H1 (cell line): ENCODE data around the gene PTCRA. TPM values are rescaled to one million over a fixed set of nuclear protein-coding genes. Genes with fewer than 3 reads are reported as not detected.

Experiments used
- CTCF ChIA-PET: fragments of 300-600 bp; sonication (Branson Sonifier 250); formaldehyde crosslinking; loops from one replicate; lab custom pipeline; 2021; ENCODE audit not compliant: partially characterized antibody; lab: Charles Lee
- POLR2A ChIA-PET: fragments of 300-600 bp; sonication (Branson Sonifier 250); formaldehyde crosslinking; loops from one replicate; lab custom pipeline; 2021; ENCODE audit warnings: inconsistent platforms; ENCODE audit not compliant: partially characterized antibody; lab: Charles Lee
- DNase-seq, 2 experiments: peaks; one replicate each; pipeline versions ENCODE4 v3.0.0 to v3.0.0-alpha.2; 2010 to 2022; ENCODE audit warnings: low spot score in 2 of 2, low read depth in 1 of 2, mixed read lengths in 1 of 2
- FAIRE-seq: peaks from 2 replicates; lab custom pipeline; 2011; peaks lifted over from hg19 to GRCh38; lab: Jason Lieb, UNC
- H2AFZ ChIP-seq: 2 replicates; pipeline ENCODE4 v1.8.1; 2012; ENCODE audit warnings: low read length, inconsistent platforms
- H2AK5ac ChIP-seq: 2 replicates; pipeline ENCODE4 v1.6.1; 2013; ENCODE audit warnings: low read depth, low read length
- H2BK120ac ChIP-seq: replicated peaks from 2 replicates; pipeline ENCODE3; 2013; ENCODE audit warnings: low read depth, low read length, inconsistent platforms
- H2BK12ac ChIP-seq: 2 replicates; pipeline ENCODE4 v1.6.1; 2013; ENCODE audit warnings: low read depth, low read length
- H2BK15ac ChIP-seq: 2 replicates; pipeline ENCODE4 v1.6.1; 2013; ENCODE audit warnings: low read length
- H2BK20ac ChIP-seq: 2 replicates; pipeline ENCODE4 v1.6.1; 2013; ENCODE audit warnings: low read length
- H2BK5ac ChIP-seq: 2 replicates; pipeline ENCODE4 v1.6.1; 2013; ENCODE audit warnings: low read depth, low read length
- H3K14ac ChIP-seq: 2 replicates; pipeline ENCODE4 v1.6.1; 2013; ENCODE audit warnings: inconsistent platforms; ENCODE audit not compliant: insufficient read length
- H3K18ac ChIP-seq: 2 replicates; pipeline ENCODE4 v1.6.1; 2013; ENCODE audit warnings: low read length; ENCODE audit errors: extremely low read depth
- H3K23ac ChIP-seq: 2 replicates; pipeline ENCODE4 v1.6.1; 2013; ENCODE audit warnings: inconsistent platforms; ENCODE audit not compliant: insufficient read length
- H3K23me2 ChIP-seq: 2 replicates; pipeline ENCODE4 v1.6.1; 2013; ENCODE audit warnings: low read depth, low read length
- H3K27ac ChIP-seq: 2 replicates; pipeline ENCODE4 v1.6.1; 2011; ENCODE audit warnings: low read depth, low read length, inconsistent platforms
- H3K27me3 ChIP-seq, 4 experiments: replicated peaks in 1 of 4; 1 replicate in 1 of 4; 2 replicates in 3 of 4; pipeline versions ENCODE4 v1.6.1 to v1.8.1; 2011 to 2013; ENCODE audit warnings: low read length in 3 of 4, mild to moderate bottlenecking in 3 of 4, inconsistent platforms in 2 of 4, mixed read lengths in 2 of 4, moderate library complexity in 1 of 4; ENCODE audit not compliant: control insufficient read depth in 3 of 4, insufficient read depth in 3 of 4; ENCODE audit errors: extremely low read depth in 1 of 4
- H3K36me3 ChIP-seq, 4 experiments: 2 replicates each; pipeline versions ENCODE4 v1.6.1 to v1.8.1; 2011 to 2013; ENCODE audit warnings: mild to moderate bottlenecking in 4 of 4, low read length in 3 of 4, moderate library complexity in 2 of 4, control low read depth in 1 of 4, inconsistent platforms in 1 of 4; ENCODE audit not compliant: insufficient read depth in 4 of 4, control insufficient read depth in 2 of 4
- H3K4ac ChIP-seq: replicated peaks from 2 replicates; pipeline ENCODE3; 2013; ENCODE audit warnings: low read length, low read depth, mixed read lengths, inconsistent platforms; ENCODE audit not compliant: insufficient read length
- H3K4me1 ChIP-seq, 4 experiments: replicated peaks in 1 of 4; 1 replicate in 1 of 4; 2 replicates in 3 of 4; pipeline versions ENCODE4 v1.6.1 to v1.8.1; 2011 to 2013; ENCODE audit warnings: low read length in 3 of 4, inconsistent platforms in 2 of 4, mixed read lengths in 1 of 4; ENCODE audit not compliant: insufficient read depth in 4 of 4, control insufficient read depth in 3 of 4
- H3K4me2 ChIP-seq, 2 experiments: 2 replicates each; pipeline versions ENCODE4 v1.6.1 to v1.8.1; 2011 to 2013; ENCODE audit warnings: low read depth in 2 of 2, low read length in 2 of 2, control low read depth in 1 of 2, inconsistent platforms in 1 of 2, mild to moderate bottlenecking in 1 of 2; ENCODE audit not compliant: insufficient read depth in 1 of 2
- H3K4me3 ChIP-seq, 4 experiments: fragments of 200-600, 300-600 bp in 1 of 4; sonication (generic), shearing (Covaris generic), sonication (Bioruptor Twin) in 1 of 4; 2 replicates each; pipeline versions ENCODE4 v1.5.1 to v1.8.1; 2011 to 2016; ENCODE audit warnings: low read length in 4 of 4, low read depth in 3 of 4, control low read depth in 2 of 4, inconsistent platforms in 2 of 4, mild to moderate bottlenecking in 2 of 4, mixed read lengths in 1 of 4, moderate library complexity in 1 of 4; ENCODE audit not compliant: insufficient read depth in 2 of 4; ENCODE audit errors: extremely low read depth in 1 of 4
- H3K56ac ChIP-seq: replicated peaks from 2 replicates; pipeline ENCODE3; 2013; ENCODE audit warnings: low read depth, mild to moderate bottlenecking, mixed read lengths, low read length, inconsistent platforms; ENCODE audit not compliant: insufficient read length
- H3K79me1 ChIP-seq: 2 replicates; pipeline ENCODE4 v1.6.1; 2013; ENCODE audit warnings: low read depth, low read length, control low read depth
- H3K79me2 ChIP-seq, 2 experiments: 2 replicates each; pipeline versions ENCODE4 v1.6.1 to v1.8.1; 2012 to 2013; ENCODE audit warnings: low read length in 2 of 2, mild to moderate bottlenecking in 2 of 2, inconsistent platforms in 1 of 2; ENCODE audit not compliant: insufficient read depth in 2 of 2, control insufficient read depth in 1 of 2
- H3K9ac ChIP-seq, 4 experiments: replicated peaks in 1 of 4; 1 replicate in 1 of 4; 2 replicates in 3 of 4; pipeline versions ENCODE4 v1.6.1 to v1.8.1; 2011 to 2013; ENCODE audit warnings: low read depth in 3 of 4, low read length in 3 of 4, control low read depth in 2 of 4, mild to moderate bottlenecking in 2 of 4, moderate library complexity in 2 of 4, inconsistent platforms in 1 of 4; ENCODE audit errors: extremely low read depth in 1 of 4
- H3K9me3 ChIP-seq, 2 experiments: 2 replicates each; pipeline versions ENCODE4 v1.6.1 to v1.8.1; 2012 to 2013; ENCODE audit warnings: mild to moderate bottlenecking in 2 of 2, moderate library complexity in 2 of 2, control low read depth in 1 of 2, inconsistent platforms in 1 of 2, low read depth in 1 of 2, low read length in 1 of 2, mixed read lengths in 1 of 2; ENCODE audit not compliant: insufficient read depth in 2 of 2
- H4K20me1 ChIP-seq, 2 experiments: replicated peaks in 1 of 2; 2 replicates each; pipeline versions ENCODE3 to v1.8.1; 2011 to 2013; ENCODE audit warnings: inconsistent platforms in 2 of 2, low read length in 2 of 2, mild to moderate bottlenecking in 1 of 2; ENCODE audit not compliant: insufficient read depth in 2 of 2, control insufficient read depth in 1 of 2
- H4K5ac ChIP-seq: 2 replicates; pipeline ENCODE4 v1.6.1; 2013; ENCODE audit warnings: low read length, low read depth, mixed read lengths, inconsistent platforms; ENCODE audit not compliant: insufficient read length
- H4K8ac ChIP-seq: 2 replicates; pipeline ENCODE4 v1.8.0; 2013; ENCODE audit warnings: mild to moderate bottlenecking, moderate library complexity, low read length, inconsistent platforms; ENCODE audit not compliant: insufficient read depth; ENCODE audit errors: extremely low read depth
- H4K91ac ChIP-seq: replicated peaks from 2 replicates; pipeline ENCODE3; 2013; ENCODE audit warnings: low read length, mixed read lengths, inconsistent platforms; ENCODE audit not compliant: insufficient read length
- ASH2L ChIP-seq: fragments of 200-600, 300-600 bp; sonication (generic); IDR thresholded peaks from one replicate; pipeline ENCODE4 v1.7.1; 2017; ENCODE audit warnings: low read length
- BCL11A ChIP-seq, 2 experiments: IDR thresholded peaks; one replicate each; pipeline ENCODE4 v1.6.1; 2011; ENCODE audit warnings: low read depth in 2 of 2, low read length in 2 of 2, mild to moderate bottlenecking in 2 of 2
- BRCA1 ChIP-seq: IDR thresholded peaks from 2 replicates; pipeline ENCODE4 v1.6.1; 2012; ENCODE audit warnings: low read depth, low read length, improper control_type of control experiment
- EGR1 ChIP-seq: IDR thresholded peaks from 2 replicates; pipeline ENCODE4 v1.6.1; 2011; ENCODE audit warnings: low read depth, low read length, borderline replicate concordance
- EZH2 ChIP-seq: fragments of 200-600 bp; sonication (generic); IDR thresholded peaks from 2 replicates; pipeline ENCODE4 v1.7.1; 2012; ENCODE audit warnings: low read depth, mild to moderate bottlenecking, moderate library complexity, low read length, inconsistent platforms; ENCODE audit not compliant: severe bottlenecking
- FOSL1 ChIP-seq: IDR thresholded peaks from 2 replicates; pipeline ENCODE4 v1.6.1; 2011; ENCODE audit warnings: mild to moderate bottlenecking, low read depth, low read length, moderate library complexity; ENCODE audit not compliant: insufficient read depth
- JUND ChIP-seq: IDR thresholded peaks from 2 replicates; pipeline ENCODE4 v1.6.1; 2011; ENCODE audit warnings: mild to moderate bottlenecking, improper control_type of control experiment, low read length
- KDM4A ChIP-seq: IDR thresholded peaks from one replicate; pipeline ENCODE4 v1.7.1; 2012; ENCODE audit warnings: low read depth, mild to moderate bottlenecking, moderate library complexity, low read length, inconsistent platforms; ENCODE audit not compliant: severe bottlenecking
- KDM5A ChIP-seq: fragments of 200-600 bp; IDR thresholded peaks from 2 replicates; pipeline ENCODE4 v1.7.1; 2012; ENCODE audit warnings: mild to moderate bottlenecking, low read length, inconsistent platforms, mixed read lengths
- NRF1 ChIP-seq: IDR thresholded peaks from 2 replicates; pipeline ENCODE4 v1.6.1; 2011; ENCODE audit warnings: mild to moderate bottlenecking, low read depth, low read length, improper control_type of control experiment
- RFX5 ChIP-seq: IDR thresholded peaks from 2 replicates; pipeline ENCODE4 v1.6.1; 2011; ENCODE audit warnings: low read depth, low read length, improper control_type of control experiment, borderline replicate concordance
- RNF2 ChIP-seq: fragments of 200-900, 300-1000 bp; sonication (generic); IDR thresholded peaks from 2 replicates; pipeline ENCODE4 v1.7.1; 2016; ENCODE audit warnings: borderline replicate concordance, low read depth, mild to moderate bottlenecking, antibody characterized with exemption, low read length; ENCODE audit not compliant: poor library complexity, severe bottlenecking; ENCODE audit errors: missing control alignments
- RXRA ChIP-seq: IDR thresholded peaks from 2 replicates; pipeline ENCODE4 v1.6.1; 2011; ENCODE audit warnings: low read depth, mild to moderate bottlenecking, low read length, moderate library complexity; ENCODE audit not compliant: insufficient read depth
- TCF12 ChIP-seq: IDR thresholded peaks from 2 replicates; pipeline ENCODE4 v1.6.1; 2011; ENCODE audit warnings: low read depth, mild to moderate bottlenecking, low read length
- WGBS, 2 experiments: shearing (Covaris generic) in 1 of 2; methylation state at CpG; one replicate each; pipeline versions ENCODE4 v1.1.6 to v1.1.7; 2013 to 2015; ENCODE audit warnings: low lambda C conversion rate in 2 of 2, mixed read lengths in 2 of 2, inconsistent platforms in 1 of 2, low coverage in 1 of 2, missing lambda C conversion rate in 1 of 2; ENCODE audit not compliant: insufficient replicate concordance in 2 of 2, insufficient coverage in 1 of 2, insufficient read length in 1 of 2; ENCODE audit errors: extremely low coverage in 1 of 2, missing lambda C conversion rate in 1 of 2; 5-methylcytosine and 5-hydroxymethylcytosine counted together
- polyA plus RNA-seq, 7 experiments: library from polyadenylated mRNA; depleted of rRNA in 3 of 7; stranded (reverse) in 5 of 7; unstranded in 2 of 7; fragments of >200 nt in 5 of 7; fragments of 200-250 nt in 2 of 7; gene quantifications; 1 replicate in 5 of 7; 2 replicates in 1 of 7; 4 replicates in 1 of 7; pipeline versions ENCODE4 v1.2.1 to v1.2.3, GENCODE V29; 2011 to 2013; ENCODE audit warnings: missing spikeins in 2 of 7, mixed read lengths in 2 of 7
- total RNA-seq: library from RNA; stranded (reverse); fragmentation: NEBNext Ultra II Directional; extraction: Animal tissue kit (Norgen Biotek cat#: 25700); gene quantifications from 2 replicates; pipeline ENCODE4 v1.2.1, GENCODE V29; 2021

The PTCRA gene
- total and polyA plus RNA-seq, 2 of the 8 experiments (the other 6 are each of a cell fraction or from before 2014, with no cell fraction given) = not detected

DNA sequence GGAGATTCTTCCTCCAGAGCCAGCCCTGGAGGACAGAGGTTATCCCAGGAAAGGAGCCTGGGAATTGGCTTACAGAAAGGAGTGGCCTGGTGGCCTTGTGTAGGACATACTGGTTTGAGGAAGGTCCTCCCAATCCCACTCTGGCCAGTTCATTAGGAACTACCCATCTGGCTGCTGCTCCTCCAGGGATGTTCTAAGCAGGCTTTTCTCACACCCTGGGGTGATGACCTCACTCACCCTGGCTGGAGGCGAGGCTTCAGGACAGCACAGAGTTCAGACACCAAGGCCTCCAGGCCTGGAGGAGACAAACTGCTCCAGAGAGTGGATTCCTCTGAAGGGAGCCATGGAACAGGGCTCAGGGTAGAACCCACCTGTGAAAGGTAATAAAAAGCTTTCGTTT lies 53.6 kb downstream of the PTCRA start:
- Histone ChIP-seq H3K4me1 (peaks cover 0 to 3% (median 0%) of the 10 kb centered on the region in 4 experiments; a peak in 2 of 7 replicates), H4K5ac (no peak overlapping the region), H3K18ac (no peak overlapping the region), H3K56ac (no peak overlapping the region), H3K4ac (no peak overlapping the region), H3K36me3 (peaks cover 0 to 2% (median 0%) of the 10 kb centered on the region in 4 experiments; a peak in 2 of 8 replicates), H4K20me1 (peaks cover 0 to 2% of the 10 kb centered on the region in 2 experiments), H3K9me3 (no peaks in the 10 kb centered on the region), H3K4me3 (no peak overlapping the region), H2BK20ac (no peak overlapping the region), H3K27me3 (no peaks in the 10 kb centered on the region), H2BK15ac (no peak overlapping the region), H2BK12ac (no peak overlapping the region), H3K14ac (no peak overlapping the region), H2BK120ac (no peak overlapping the region), H2AK5ac (no peak overlapping the region), H4K91ac (no peak overlapping the region), H3K9ac (no peak overlapping the region), H2AFZ (no peak overlapping the region), H4K8ac (no peak overlapping the region), H3K4me2 (no peak overlapping the region), H3K23ac (no peak overlapping the region), H3K79me1 (no peaks in the 10 kb centered on the region; the same call in none of the 2 replicates), H3K79me2 (no peaks in the 10 kb centered on the region), H3K27ac (no peak overlapping the region), H2BK5ac (no peak overlapping the region), H3K23me2 (no peaks in the 10 kb centered on the region)
- WGBS, 2 experiments = 92% methylated on average over 2 of the region's 2 CpGs; no CpG with 5 or more reads in 1 of the 2 experiments
- DNase-seq = no peak
- no peak for FAIRE-seq
- ChIA-PET CTCF (interaction anchor here (0.8 to 4.2 kb wide), 4 partner anchors 12 to 175 kb away, joined by 3 to 11 read pairs (median 6); partner anchors contain the start of genes KLHDC3 and MEA1), POLR2A (interaction anchor here (1.0 to 2.9 kb wide), 4 partner anchors 8 to 58 kb away, joined by 3 to 11 read pairs (median 3); partner anchors contain the start of genes PEX6 and PPP2R5D)
- no peak for TF ChIP-seq TCF12
- no peak for TF ChIP-seq ASH2L
- no peak for TF ChIP-seq RXRA
- no peak for TF ChIP-seq EGR1
- no peak for TF ChIP-seq RNF2
- no peak for TF ChIP-seq FOSL1
- no peak for TF ChIP-seq NRF1
- no peak for TF ChIP-seq RFX5
- no peak for TF ChIP-seq BCL11A (IDR thresholded peaks at IDR 0.05; ENCODE audit: low read depth in 2 of 2, low read length in 2 of 2)
- TF ChIP-seq JUND = no peak
- no peak for TF ChIP-seq BRCA1
- no peak for TF ChIP-seq EZH2
- no peak for TF ChIP-seq KDM4A
- no peak for TF ChIP-seq KDM5A
